K562 (cell line): ENCODE results near the gene ERBB4.

Experiments
- ATF1 ChIP-seq, 2 experiments: fragments of 450-650 bp in 1 of 2; IDR thresholded peaks; 2 replicates each; pipeline ENCODE4 v1.6.1; 2016; ENCODE audit warnings: missing compliant biosample characterization in 1 of 2, missing genetic modification characterization in 1 of 2
- CBFB ChIP-seq: sonication (generic); formaldehyde crosslinking; IDR thresholded peaks from 2 replicates; pipeline ENCODE4 v1.4.0; 2020; ENCODE audit warnings: mild to moderate bottlenecking, missing genetic modification reagents
- CTCF ChIP-seq, 3 experiments: IDR thresholded peaks in 2 of 3; conservative IDR thresholded peaks in 1 of 3; 2 replicates each; pipeline ENCODE4 v1.5.1; 2011 to 2012; ENCODE audit warnings: low read length in 3 of 3, mild to moderate bottlenecking in 3 of 3, control low read depth in 2 of 3, improper control_type of control experiment in 1 of 3, inconsistent platforms in 1 of 3, low read depth in 1 of 3, mixed read lengths in 1 of 3, moderate library complexity in 1 of 3; ENCODE audit not compliant: insufficient read depth in 2 of 3
- ELF1 ChIP-seq: fragments of 200-800 bp; sonication (Bioruptor generic); IDR thresholded peaks from 2 replicates; pipeline ENCODE4 v1.6.1; 2016; ENCODE audit warnings: missing genetic modification characterization, missing compliant biosample characterization
- FOXO4 ChIP-seq: fragments of 450-650 bp; formaldehyde crosslinking; IDR thresholded peaks from 2 replicates; pipeline ENCODE4 v1.4.0; 2020; ENCODE audit warnings: mild to moderate bottlenecking, moderate library complexity
- MYBL2 ChIP-seq, 2 experiments: fragments of 450-650 bp in 1 of 2; sonication (generic) in 1 of 2; formaldehyde crosslinking in 1 of 2; IDR thresholded peaks; 2 replicates each; pipeline versions ENCODE4 v1.6.1 to v1.8.1; 2017 to 2022; ENCODE audit warnings: borderline replicate concordance in 1 of 2, inconsistent platforms in 1 of 2, low read depth in 1 of 2, mild to moderate bottlenecking in 1 of 2, missing genetic modification reagents in 1 of 2, moderate library complexity in 1 of 2
- POLR2A ChIP-seq: fragments of 450-650 bp; conservative IDR thresholded peaks from 2 replicates; pipeline ENCODE4 v1.6.1; 2016
- SREBF1 ChIP-seq: fragments of 150-350 bp; IDR thresholded peaks from 2 replicates; pipeline ENCODE4 v1.6.1; 2014; ENCODE audit warnings: antibody characterized with exemption, low read depth, low read length, borderline replicate concordance
- ZSCAN32 ChIP-seq: fragments of 450-650 bp; formaldehyde crosslinking; IDR thresholded peaks from 2 replicates; pipeline ENCODE4 v1.4.0; 2020; ENCODE audit warnings: mild to moderate bottlenecking, moderate library complexity

GRCh38 chr2:212480447-212480846 lies 58.2 kb downstream of the ERBB4 start:
- TF ChIP-seq POLR2A (no peak), ATF1 (CRISPR knock-in tag; IDR thresholded peaks at IDR 0.05) (no peak), ATF1 (tag; IDR thresholded peaks at IDR 0.05) (no peak), MYBL2 (IDR thresholded peaks at IDR 0.05; ENCODE audit: low read depth) (no peak), MYBL2 (CRISPR knock-in tag; IDR thresholded peaks at IDR 0.05; ENCODE audit: borderline replicate concordance) (no peak), CBFB (CRISPR knock-in tag) (no peak), ZSCAN32 (CRISPR knock-in tag) (no peak), FOXO4 (CRISPR knock-in tag) (no peak), ELF1 (tag) (no peak), SREBF1 (no peak), CTCF (IDR thresholded peaks at IDR 0.05 in 2 of 3, conservative IDR thresholded peaks at IDR 0.05 in 1 of 3; ENCODE audit: insufficient read depth in 2 of 3, low read depth in 1 of 3, low read length in 3 of 3) (no peak)
